ENCODE data around the gene RALGDS. TPM values are rescaled to one million over a fixed set of nuclear protein-coding genes. Genes with fewer than 3 reads are reported as not detected.
"Not testable (repeated sequence)": the region's sequence is repeated elsewhere in the genome, so short reads cannot be mapped to it uniquely, and the experiment has no call there.

RALGDS gene
- total RNA-seq, result 10 to 100 TPM; 50.3 to 51.9 TPM

GRCh38 chr9:133121198-133121914 lies at the start of gene RALGDS:
TSS of gene RALGDS (minus strand) at chr9:133121240. CDS start at chr9:133121154, 86 bp downstream.
- peak within 1 kb of the TSS; percentile 77 for H3K4me3 Mint-ChIP-seq
- peak within 1 kb of the TSS; percentile 90 for H3K27ac Mint-ChIP-seq
- H3K4me1 Mint-ChIP-seq, result peaks cover 42% of the 10 kb centered on the region
- H3K27me3 Mint-ChIP-seq, result no peaks in the 10 kb centered on the region
- no peaks in the 10 kb centered on the region for H3K9me3 Mint-ChIP-seq
- peaks cover 2% of the 10 kb centered on the region for H3K36me3 Mint-ChIP-seq
- peak; percentile 89 for DNase-seq

- no peaks in the 10 kb centered on the region for H3K4me1 Mint-ChIP-seq
- no peaks in the 10 kb centered on the region for H3K9me3 Mint-ChIP-seq
- DNase-seq, result no peak
- H3K27ac Mint-ChIP-seq, result no peak overlapping the region
- H3K4me3 Mint-ChIP-seq, result no peak overlapping the region
- no peaks in the 10 kb centered on the region for H3K27me3 Mint-ChIP-seq
- no peaks in the 10 kb centered on the region for H3K36me3 Mint-ChIP-seq
Measured at GRCh38 chr9:133170716-133171115, 49.7 kb upstream of the RALGDS start.

GRCh38 chr9:133169687-133170086 lies 48.6 kb upstream of the RALGDS start:
- not testable (repeated sequence) for H3K27ac Mint-ChIP-seq, H3K36me3 Mint-ChIP-seq

GRCh38 chr9:133169102-133169501 lies 48.1 kb upstream of the RALGDS start:
- H3K27me3 Mint-ChIP-seq, result no peaks in the 10 kb centered on the region
- H3K9me3 Mint-ChIP-seq, result no peaks in the 10 kb centered on the region
- H3K36me3 Mint-ChIP-seq, result no peaks in the 10 kb centered on the region
- no peaks in the 10 kb centered on the region for H3K4me1 Mint-ChIP-seq
- DNase-seq, result no peak
- H3K27ac Mint-ChIP-seq, result no peak overlapping the region
- H3K4me3 Mint-ChIP-seq, result no peak overlapping the region

More at GRCh38 chr9:133169687-133170086, 48.6 kb upstream of the RALGDS start:
- DNase-seq, H3K27me3 Mint-ChIP-seq, H3K9me3 Mint-ChIP-seq, H3K4me1 Mint-ChIP-seq, H3K4me3 Mint-ChIP-seq: not testable (repeated sequence)

- Mint-ChIP-seq H3K4me3 (no peak overlapping the region), H3K27me3 (no peaks in the 10 kb centered on the region), H3K27ac (no peak overlapping the region), H3K9me3 (no peaks in the 10 kb centered on the region), H3K4me1 (no peaks in the 10 kb centered on the region), H3K36me3 (no peaks in the 10 kb centered on the region)
- DNase-seq, result no peak
Measured at GRCh38 chr9:133168432-133168831, 47.4 kb upstream of the RALGDS start.

GRCh38 chr9:133167769-133168168 lies 46.7 kb upstream of the RALGDS start:
- DNase-seq, result no peak
- Mint-ChIP-seq H3K4me3 (no peak overlapping the region), H3K27ac (no peak overlapping the region), H3K9me3 (no peaks in the 10 kb centered on the region), H3K4me1 (no peaks in the 10 kb centered on the region), H3K36me3 (no peaks in the 10 kb centered on the region), H3K27me3 (no peaks in the 10 kb centered on the region)

- no peak overlapping the region for H3K4me3 Mint-ChIP-seq
- H3K36me3 Mint-ChIP-seq, result no peaks in the 10 kb centered on the region
- H3K27me3 Mint-ChIP-seq, result no peaks in the 10 kb centered on the region
- H3K4me1 Mint-ChIP-seq, result no peaks in the 10 kb centered on the region
- H3K27ac Mint-ChIP-seq, result no peak overlapping the region
- DNase-seq, result no peak
- H3K9me3 Mint-ChIP-seq, result no peaks in the 10 kb centered on the region
Measured at GRCh38 chr9:133167096-133167730, 46.2 kb upstream of the RALGDS start.

- no peak for DNase-seq
- H3K4me1 Mint-ChIP-seq, result no peaks in the 10 kb centered on the region
- H3K4me3 Mint-ChIP-seq, result no peak overlapping the region
- H3K27me3 Mint-ChIP-seq, result no peaks in the 10 kb centered on the region
- H3K36me3 Mint-ChIP-seq, result no peaks in the 10 kb centered on the region
- no peaks in the 10 kb centered on the region for H3K9me3 Mint-ChIP-seq
- H3K27ac Mint-ChIP-seq, result no peak overlapping the region
Measured at GRCh38 chr9:133166392-133166791, 45.4 kb upstream of the RALGDS start.

GRCh38 chr9:133165452-133165730 lies 44.4 kb upstream of the RALGDS start:
- Mint-ChIP-seq H3K4me3 (no peak overlapping the region), H3K4me1 (no peaks in the 10 kb centered on the region), H3K27ac (no peak overlapping the region), H3K36me3 (no peaks in the 10 kb centered on the region), H3K27me3 (peaks cover 2% of the 10 kb centered on the region), H3K9me3 (no peaks in the 10 kb centered on the region)
- DNase-seq, result no peak

- no peaks in the 10 kb centered on the region for H3K36me3 Mint-ChIP-seq
- DNase-seq, result no peak
- no peaks in the 10 kb centered on the region for H3K9me3 Mint-ChIP-seq
- no peak overlapping the region for H3K27ac Mint-ChIP-seq
- no peaks in the 10 kb centered on the region for H3K4me1 Mint-ChIP-seq
- H3K27me3 Mint-ChIP-seq, result peaks cover 2% of the 10 kb centered on the region
- H3K4me3 Mint-ChIP-seq, result peak overlapping the region; percentile 20
Measured at GRCh38 chr9:133164191-133164590, 43.2 kb upstream of the RALGDS start.

GRCh38 chr9:133163504-133164172 lies 42.6 kb upstream of the RALGDS start, which contains the start of gene GBGT1:
TSS of gene GBGT1 (minus strand) at chr9:133163914. CDS start at chr9:133162412, 1,502 bp downstream.
- Mint-ChIP-seq H3K4me3 (peak within 1 kb of the TSS; percentile 82), H3K27ac (no peak within 1 kb of the TSS)

GRCh38 chr9:133162861-133163503 lies 41.9 kb upstream of the RALGDS start:
- no peak for DNase-seq
- Mint-ChIP-seq H3K4me1 (no peaks in the 10 kb centered on the region), H3K36me3 (no peaks in the 10 kb centered on the region), H3K9me3 (no peaks in the 10 kb centered on the region), H3K27me3 (peaks cover 2% of the 10 kb centered on the region), H3K4me3 (no peak overlapping the region), H3K27ac (no peak overlapping the region)

More at GRCh38 chr9:133163504-133164172, 42.6 kb upstream of the RALGDS start, which contains the start of gene GBGT1:
- peak; percentile 29 for DNase-seq
- Mint-ChIP-seq H3K9me3 (no peaks in the 10 kb centered on the region), H3K36me3 (no peaks in the 10 kb centered on the region), H3K4me1 (no peaks in the 10 kb centered on the region), H3K27me3 (peaks cover 2% of the 10 kb centered on the region)

GRCh38 chr9:133161547-133161950 lies 40.5 kb upstream of the RALGDS start:
- no peaks in the 10 kb centered on the region for H3K36me3 Mint-ChIP-seq
- no peak overlapping the region for H3K27ac Mint-ChIP-seq
- H3K4me1 Mint-ChIP-seq, result no peaks in the 10 kb centered on the region
- no peaks in the 10 kb centered on the region for H3K9me3 Mint-ChIP-seq
- H3K4me3 Mint-ChIP-seq, result peak overlapping the region; percentile 22
- H3K27me3 Mint-ChIP-seq, result peaks cover 2% of the 10 kb centered on the region
- DNase-seq, result no peak

- peaks cover 2% of the 10 kb centered on the region for H3K27me3 Mint-ChIP-seq
- peak overlapping the region; percentile 7 for H3K27ac Mint-ChIP-seq
- no peak overlapping the region for H3K4me3 Mint-ChIP-seq
- no peaks in the 10 kb centered on the region for H3K9me3 Mint-ChIP-seq
- peak; percentile 34 for DNase-seq
- no peaks in the 10 kb centered on the region for H3K36me3 Mint-ChIP-seq
- H3K4me1 Mint-ChIP-seq, result no peaks in the 10 kb centered on the region
Measured at GRCh38 chr9:133160742-133161546, 39.9 kb upstream of the RALGDS start.

Data from activated naive CD8-positive, alpha-beta T cell treated with anti-CD3 and anti-CD28 coated beads for 36 hours (primary cell).